Right forelimb (tissue), 1 donor: ENCODE data around the gene ELF1.

Experiments
- DNase-seq: peaks from one replicate; pipeline ENCODE4 v3.0.0-alpha.2; 2018

The ELF1 gene

DNA sequence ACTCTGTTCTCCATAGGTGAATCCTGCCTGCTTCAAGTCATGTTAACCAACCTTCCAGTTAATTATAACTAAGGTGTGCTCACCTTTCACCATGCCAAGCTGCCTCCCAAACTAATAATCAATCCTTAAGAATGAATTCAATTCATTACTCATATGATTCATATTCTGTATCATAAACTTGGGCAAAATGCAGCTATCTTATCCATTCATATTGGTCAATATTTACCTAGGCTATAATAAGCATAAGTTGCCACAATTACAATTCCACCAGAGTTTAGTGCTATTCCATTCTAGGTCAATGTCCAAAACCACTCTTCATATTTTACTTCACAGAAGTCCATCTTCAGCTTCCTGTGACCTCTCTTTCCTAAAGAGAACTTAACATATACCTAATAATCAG is 13.4 kb downstream of the ELF1 start:
- DNase-seq, result no peak

DNA sequence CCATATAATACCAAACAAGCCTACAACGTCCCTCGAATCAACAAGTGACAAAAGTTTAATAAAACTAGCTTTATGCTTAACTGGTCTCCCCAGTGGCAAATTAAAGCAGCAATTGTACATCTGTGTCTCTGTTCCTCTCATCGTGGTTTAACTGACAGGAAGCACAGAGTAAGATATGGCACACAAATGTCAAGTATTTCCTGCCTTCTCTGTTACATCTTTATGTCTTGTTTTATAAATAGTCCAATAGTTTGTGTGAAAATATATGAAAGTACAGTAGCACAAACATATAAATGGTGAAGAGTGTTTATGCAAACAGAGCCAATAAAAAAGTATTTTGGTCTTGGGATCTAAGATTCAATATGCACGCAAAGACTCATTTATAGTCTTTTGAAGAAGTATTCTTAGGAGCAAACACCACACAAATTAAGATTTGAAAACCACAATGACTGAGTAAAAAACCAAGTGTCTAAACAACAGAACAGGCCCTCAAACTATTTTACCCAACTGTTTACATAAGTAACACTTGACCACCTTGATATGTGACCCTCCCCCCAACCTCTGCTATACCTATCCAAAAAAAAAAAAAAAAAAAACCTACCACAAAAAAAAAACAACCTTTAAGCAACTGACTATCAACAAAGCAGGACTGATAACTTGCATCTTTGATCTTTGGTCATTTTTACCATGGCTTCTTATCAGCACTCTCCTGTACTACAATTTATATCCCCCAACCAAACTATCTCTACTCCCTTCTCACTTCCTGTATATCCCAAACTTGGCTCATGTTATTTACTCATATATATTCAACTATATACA is 14.0 kb downstream of the ELF1 start:
- no peak for DNase-seq

DNA sequence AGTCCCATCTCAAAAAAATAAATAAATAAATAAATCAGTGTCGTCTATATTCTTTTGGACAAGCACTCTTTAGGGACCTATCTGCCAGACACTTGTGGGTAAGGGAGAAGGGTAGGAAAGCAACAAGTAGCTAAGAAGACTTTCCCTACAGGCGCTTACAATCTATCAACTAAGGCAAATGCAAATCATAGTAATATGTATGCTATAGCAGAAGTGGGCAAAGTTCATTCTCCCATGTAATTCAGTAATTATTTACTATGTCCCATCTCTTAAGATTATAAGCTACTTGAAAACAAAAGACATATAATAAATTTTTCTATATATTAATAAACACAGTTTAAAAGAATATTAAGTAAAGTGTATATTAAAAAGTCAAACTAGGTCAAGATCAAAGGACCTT is 16.5 kb downstream of the ELF1 start:
- no peak for DNase-seq

DNA sequence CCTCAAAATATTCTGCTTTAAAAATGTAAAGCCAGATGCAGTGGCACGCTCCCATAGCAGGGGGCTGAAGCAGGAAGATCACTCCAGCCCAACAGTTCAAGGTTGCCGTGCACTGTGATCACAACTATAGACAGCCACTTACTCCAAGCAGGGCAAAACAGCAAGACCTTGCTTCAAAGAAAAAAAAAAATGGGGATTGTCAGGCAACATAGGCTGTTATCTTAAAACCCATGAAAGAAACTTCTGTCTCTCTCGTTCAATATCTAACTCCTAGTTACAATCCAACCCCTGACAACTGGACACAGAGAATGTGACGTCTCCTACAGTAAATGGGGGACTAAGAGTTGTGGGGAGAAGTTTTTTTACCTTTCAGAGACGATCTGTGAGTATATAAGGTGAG is 17.4 kb downstream of the ELF1 start:
- DNase-seq, result no peak

DNA sequence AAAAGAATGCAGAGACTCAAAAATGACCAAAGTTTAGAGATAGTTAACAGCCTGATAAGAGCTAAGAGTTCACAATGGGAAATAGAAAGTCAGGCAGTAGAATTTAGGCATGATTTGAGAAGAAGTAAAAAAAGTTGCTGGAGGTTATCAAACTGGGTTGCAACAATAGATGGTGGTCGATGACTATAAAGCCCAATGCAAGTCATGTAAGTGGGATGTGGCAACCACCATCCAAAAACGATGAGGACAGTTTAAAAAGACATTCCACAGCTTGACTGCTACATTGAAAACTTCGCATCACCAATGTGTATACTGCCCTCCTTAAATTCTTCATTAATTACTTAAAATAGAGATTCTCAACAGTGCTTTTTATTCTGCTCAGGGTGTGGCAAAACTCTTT is 19.7 kb downstream of the ELF1 start:
- DNase-seq, result no peak

DNA sequence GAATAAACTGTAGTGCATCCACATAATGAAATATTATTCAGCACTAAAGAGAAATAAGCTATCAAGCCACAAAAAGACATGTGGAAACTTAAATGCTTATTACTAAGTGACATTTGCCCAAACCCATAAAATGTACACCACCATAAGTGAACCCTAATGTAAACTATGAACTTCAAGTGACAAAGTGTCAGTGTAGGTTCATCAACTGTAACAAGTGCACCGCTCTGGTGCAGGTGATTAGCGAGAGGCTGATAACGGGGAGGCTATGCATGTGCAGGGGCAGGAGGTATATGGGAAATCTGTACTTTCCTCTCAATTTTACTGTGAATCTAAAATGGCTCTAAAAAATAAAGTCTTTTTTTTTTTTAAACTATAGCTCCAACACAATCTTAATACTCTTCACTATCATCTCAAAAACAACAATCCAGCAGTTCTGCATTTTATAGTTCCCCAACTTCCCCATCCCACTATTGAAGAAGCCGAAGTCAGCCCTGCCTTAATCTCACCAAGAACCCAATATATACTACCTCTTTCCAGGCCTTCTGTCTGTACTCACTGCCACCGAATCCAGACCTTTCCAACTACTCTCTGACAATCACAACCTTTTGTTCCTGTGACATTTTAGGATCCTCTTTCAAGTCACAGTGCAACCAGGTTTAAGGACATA is 22.6 kb downstream of the ELF1 start:
- DNase-seq, result no peak

DNA sequence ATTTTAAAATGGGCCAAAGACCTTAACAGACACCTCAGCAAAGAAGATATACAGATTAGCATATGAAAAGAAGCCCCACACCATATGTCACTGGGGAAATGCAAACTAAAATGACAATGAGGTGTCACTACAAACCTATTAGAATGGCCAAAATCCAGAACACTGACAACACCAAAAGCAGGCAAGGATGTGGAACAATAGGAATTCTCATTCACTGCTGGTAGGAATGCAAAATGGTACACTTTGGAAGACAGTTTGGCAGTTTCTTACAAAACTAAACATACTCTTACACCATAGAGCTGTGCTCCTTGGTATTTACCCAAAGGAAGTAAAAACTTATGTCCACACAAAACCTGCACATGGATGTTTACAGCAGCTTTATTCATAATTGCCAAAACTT is 23.1 kb downstream of the ELF1 start:
- no peak for DNase-seq

DNA sequence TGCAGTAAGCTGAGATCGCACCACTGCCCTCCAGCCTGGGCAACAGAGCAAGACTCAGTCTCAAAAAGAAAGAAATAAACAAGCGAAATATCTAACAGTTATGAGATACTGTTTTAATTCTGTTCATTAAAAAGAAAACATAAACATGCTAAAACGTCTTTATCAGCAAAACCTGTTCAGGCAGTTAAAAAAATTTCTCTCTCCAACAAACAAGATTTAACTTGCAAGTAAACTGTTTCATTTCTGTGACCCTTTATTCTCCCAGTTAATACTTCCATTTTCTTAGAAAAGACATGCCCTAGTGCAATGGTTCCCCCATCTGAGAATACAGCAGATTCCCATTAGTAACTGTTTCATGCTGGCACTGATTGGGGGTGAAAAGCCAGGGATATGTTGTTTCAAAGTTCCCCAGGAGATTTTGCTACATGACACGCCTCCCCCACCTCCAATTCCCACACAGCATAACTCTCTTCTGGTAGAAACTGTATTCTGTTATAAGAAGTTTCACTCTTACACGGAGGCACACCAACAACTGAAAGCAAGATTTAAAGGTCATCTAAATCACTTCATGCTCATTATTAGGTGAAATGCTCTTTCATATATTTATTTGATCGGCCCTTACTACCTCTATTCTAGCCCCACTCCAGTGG is 24.4 kb downstream of the ELF1 start:
- DNase-seq, result no peak

DNA sequence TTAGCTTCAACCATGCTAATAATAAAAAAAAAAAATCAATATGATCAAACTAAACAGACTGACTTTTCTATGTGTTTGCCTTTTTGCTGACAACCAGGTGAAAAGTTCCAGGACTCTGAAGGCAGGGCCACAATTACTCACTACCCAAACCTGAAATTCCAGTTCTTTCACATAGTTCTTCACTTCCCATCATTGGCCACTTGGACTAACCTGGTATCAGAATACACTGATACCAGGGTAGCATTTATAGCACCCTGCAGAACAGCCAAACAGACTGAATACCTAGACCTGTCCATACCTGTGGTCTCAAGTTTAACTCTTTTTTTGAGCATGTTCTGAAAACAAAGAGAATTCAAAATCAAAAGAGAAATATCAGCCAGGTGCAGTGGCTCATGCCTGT is 25.1 kb downstream of the ELF1 start:
- no peak for DNase-seq

DNA sequence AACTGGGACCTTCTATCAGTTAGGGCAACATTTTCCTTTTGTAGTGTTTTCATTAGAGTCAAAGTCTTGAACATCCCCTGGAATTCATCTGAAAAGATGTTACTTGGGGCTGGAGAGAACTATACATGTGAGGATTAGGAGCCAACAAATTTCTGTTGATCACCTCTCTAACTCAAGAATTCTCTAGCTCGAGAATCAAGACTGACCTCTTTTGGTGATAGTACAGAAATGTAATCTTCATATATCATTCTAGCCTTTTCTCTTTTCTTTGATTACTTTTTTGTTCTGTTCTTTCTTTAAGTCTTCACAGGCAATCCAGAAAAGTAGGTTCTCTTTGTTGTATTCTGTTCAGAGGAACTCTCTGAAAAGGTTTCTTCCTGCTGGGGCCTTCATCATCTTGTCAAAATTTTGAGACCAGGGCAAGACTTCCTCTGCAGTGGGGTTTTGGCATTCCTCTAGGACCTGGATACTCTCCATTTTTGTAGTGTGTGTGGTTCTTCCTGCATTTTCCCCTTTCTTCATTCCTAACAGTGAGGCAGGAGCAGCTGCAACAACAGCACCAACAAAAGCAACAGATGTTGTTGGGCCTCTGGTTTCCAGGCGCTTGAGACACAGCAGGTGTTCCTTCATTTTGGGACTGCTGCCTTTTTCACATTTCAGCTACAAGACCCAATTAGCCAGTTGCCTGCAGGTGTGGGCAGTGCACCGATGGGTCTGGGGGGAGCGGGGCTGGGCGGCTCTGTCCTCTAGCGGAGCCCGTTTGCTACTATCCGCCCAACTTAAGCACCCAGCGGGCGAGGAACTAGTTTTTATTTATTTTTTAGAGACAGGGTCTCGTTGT is 26.2 kb downstream of the ELF1 start:
- no peak for DNase-seq

DNA sequence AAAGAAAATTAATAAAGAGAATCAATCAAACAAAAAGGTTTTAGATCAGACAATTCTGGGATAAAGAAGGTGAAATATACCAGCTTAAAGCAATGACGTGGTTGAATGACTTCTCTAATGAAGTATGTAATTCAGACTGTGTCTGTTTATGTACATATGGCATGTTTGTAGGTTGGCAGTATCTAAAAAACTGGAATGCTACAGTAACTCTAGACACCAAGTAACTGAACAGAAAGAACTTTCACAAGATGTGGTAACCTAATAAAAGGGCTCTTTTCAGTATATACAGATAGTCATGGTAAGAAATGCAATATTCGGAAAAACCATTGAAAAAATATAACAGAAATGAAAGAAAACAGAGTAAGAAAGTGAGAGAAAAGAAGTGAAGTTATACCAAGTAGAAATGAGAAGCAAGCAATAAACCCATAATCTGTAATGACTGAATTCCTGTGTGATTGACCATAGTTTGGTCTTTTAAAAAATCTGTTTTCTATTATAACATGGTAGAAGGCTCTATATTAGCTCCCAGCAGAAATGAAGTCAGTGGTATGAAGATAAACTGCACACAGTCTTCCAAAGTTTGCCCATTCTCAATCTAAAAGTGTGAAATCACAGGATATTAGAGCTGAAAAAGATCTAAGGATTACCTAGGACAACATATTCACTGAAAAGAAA is 31.4 kb downstream of the ELF1 start:
- DNase-seq, result no peak

DNA sequence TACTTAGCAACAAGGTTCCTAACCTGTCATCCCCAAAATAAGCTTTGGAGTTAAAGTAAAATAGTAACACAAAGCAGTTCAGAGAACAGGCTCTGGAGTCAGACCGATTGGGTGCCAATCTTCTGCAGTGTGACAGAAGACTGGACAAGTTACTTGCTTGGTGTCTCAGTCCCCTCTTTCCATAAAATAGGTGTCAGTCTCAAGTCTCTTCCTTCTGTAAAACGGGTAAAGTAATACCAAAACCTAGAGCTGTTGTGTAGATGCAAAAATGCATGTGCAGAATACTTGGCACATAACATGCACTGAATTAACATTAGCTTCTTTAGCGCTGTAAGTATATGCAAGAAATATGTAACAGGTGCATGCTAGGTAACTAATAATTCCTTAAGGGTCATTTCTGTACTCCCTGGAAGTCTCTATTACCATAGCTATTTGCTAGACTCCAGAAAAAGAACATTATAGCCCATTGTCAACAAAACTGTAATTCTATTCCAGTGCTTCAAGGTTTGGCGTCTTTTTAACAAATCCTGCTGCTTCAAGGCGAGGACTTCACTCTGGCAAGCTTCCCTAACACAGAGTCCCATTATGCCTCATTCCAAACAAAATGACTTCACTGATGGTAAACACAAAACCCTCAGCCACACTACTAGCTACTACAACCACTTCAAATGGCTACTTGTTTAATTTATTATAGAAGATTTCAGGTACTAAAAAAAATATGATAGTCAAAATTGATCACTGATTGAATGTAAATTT is 32.8 kb downstream of the ELF1 start:
- DNase-seq, result no peak

DNA sequence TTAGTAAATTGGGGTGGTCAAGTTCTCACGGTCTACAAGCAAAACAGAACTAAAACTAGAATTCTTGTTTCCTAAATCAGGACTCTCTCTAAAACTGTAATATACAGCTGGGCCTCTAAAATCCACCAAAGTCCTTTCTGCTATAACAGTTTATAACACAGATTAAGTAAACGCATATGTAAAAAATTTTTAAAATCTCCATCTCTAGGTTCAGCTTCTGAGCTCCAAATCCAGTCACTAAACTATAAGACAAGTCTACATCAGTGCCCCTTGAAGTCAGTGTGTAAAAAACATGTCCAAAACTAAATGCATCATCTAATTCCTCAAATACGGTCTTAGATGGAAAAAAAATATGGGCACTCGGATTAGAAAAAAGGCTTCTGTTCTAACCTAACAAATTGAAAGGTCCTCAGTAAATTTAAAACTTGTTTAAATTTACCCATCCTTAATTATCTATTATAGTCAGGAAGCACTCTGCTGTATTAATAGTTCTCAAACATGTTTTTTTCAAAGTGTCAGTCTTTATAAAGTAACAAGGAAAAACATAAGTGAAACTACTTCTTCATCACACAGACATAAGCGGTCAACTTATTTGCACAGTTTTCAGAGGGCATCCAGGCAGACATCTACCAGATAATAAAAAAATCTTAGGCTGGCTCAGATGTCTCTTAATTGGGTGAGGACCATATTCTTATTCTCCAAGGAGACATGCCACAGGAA is 33.6 kb downstream of the ELF1 start:
- DNase-seq, result no peak

DNA sequence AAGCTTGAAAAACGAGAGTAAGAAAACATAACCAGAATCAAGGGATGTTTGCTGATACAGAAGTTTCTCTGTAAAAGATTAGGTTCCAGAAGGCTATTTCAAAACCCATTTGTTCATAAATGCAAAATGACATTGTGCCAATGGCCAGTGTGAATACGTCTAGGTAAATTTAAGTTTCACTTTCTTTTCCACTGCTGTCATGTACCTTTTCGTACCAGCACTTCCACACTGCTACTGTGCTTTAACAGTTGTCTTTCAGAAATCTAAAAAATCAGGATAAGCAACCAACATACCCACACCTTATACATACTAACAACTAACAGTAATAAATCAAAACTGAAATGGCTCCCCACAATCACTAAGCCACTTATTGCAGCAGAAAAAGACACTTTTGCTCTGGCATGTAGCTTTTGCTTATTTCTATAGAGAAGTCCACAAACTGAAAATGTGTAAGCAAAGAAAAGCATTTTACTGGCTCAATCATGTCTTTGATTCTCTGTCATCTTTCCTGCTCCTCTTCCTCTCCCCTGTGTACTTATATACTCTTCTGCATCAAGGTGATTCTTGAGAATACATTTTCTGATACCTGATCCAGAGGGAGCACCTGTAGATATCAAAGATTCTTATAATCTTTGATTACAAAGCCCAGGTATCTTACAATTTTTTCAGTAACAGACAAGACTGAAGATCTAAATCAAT is 34.3 kb downstream of the ELF1 start:
- DNase-seq, result no peak

DNA sequence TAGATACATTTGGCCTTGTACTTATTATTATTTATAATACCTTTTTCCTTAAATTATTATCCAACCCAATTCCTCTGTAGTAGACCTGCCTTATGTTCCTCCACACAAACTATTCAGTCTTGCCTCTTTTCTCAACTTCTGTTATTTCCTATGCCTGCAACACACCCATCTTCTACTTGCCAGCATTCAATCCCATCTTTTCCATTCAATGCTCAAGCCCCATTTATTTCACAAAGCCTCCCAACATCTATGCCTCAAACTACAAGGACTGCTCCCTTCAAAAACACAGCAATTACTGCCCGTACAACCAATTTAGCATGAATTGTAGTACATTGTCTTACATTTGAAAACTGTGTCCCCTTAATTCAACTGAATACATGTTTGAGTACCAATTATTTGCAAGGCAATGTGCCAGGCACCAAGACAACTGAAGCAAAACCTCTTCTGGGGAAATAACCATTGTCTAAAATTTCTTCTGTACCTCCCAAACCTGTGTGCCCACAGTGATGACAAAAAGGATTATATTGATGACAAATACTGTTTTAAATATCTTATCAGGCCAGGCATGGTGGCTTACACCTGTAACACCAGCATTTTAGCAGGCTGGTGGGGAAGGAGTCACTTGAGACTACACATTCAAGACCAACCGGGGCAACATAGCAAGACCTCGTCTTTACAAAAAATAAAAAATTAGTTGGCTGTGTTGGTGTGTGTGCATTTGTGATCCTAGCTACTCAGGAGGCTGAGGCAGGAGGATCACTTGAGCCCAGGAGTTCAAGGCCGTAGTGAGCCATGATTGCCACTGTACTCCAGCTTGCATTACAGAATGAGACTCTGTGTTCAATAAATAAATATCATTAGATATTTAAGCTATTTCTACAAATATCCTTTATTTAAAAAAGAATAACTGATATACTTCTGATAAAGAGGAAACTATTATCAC is 35.1 kb downstream of the ELF1 start:
- no peak for DNase-seq

DNA sequence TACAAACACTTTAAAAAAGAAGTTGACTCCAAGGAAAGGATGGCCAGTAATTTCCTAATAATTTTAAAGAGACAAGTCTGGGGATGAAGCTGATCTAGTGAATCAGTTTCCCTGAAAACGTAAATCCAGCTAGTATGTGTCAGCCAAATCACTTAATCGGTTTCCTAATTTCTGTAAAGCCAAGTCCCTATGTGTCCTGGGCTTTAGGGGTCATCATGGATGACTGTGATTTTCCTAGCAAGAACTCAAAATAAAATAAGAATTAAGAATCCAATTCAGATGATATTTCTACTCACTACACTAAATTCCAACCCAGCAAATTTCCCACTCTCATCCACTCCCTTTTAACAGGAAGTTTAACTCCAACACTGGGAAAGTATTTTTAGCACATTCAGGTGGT is 35.9 kb downstream of the ELF1 start:
- no peak for DNase-seq

DNA sequence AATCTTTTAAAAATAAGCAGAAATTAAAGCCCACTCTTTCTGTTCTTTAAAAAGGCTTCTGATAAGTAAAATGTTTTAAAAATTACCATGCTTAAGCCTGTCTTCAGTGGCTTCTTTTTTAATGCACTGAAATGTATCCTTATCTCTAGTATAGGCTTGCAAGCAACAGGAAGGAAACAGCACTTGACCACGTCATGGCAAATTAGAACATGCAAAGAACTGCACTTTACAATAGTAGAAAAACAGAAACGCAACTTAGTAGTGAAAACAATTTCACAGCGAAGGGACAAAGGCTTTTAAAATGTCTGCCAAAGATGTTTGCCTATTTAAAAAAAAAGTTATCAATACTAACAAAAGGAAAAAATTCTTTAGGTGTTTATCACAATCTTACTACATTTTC is 36.3 kb downstream of the ELF1 start:
- no peak for DNase-seq

DNA sequence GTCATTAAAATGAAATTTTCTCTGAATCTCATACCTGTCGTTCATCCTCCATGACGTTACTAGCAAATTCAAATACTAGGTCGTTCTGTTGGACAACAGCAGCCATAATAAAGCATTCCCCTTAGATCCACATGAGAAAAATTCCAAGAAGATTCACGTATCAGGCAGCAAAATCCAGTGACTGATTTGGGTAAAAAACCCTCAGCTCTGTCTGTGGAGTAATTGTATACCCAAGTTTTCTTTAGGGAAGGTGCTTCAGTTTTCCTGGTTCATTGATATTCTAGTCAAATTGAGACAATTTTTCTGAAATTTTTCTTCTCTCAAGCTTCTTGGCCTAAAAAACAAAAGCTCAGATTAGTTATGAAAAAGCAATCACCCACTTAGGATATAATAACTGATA is 37.2 kb downstream of the ELF1 start:
- no peak for DNase-seq

DNA sequence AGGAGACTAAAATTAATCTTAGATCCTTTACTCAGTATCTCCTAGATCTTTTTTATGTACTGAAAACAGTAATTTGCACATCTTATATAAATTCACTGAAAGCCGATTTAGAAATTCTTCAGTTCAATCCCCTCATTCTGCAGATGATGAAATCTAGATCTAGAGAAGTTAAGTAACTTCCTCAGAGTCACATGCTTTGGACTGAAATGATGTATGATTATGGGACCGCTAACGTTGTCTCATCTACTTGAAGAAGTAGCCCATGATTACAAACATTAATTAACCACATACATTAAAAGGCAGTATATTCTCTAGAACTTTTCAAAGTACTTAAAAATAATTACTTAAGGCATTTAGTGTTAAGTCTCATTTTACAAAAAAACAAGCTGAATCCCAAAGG is 37.8 kb downstream of the ELF1 start:
- no peak for DNase-seq
